H9 (cell line): ENCODE data around the gene RBFA. TPM values are rescaled to one million over a fixed set of nuclear protein-coding genes. Genes with fewer than 3 reads are reported as not detected.
A peak's percentile ranks its signal among the peaks of the same experiment; 100 is the strongest.

Experiments used
- DNase-seq: peaks from one replicate; pipeline ENCODE4 v3.0.0-alpha.2; 2017
- H2AFZ ChIP-seq: one replicate; pipeline ENCODE4 v1.6.1; 2013; ENCODE audit warnings: mild to moderate bottlenecking, low read length, control low read depth, moderate library complexity
- H2AK5ac ChIP-seq: 2 replicates; pipeline ENCODE4 v1.6.1; 2013; ENCODE audit warnings: low read length, control low read depth, mixed read lengths; ENCODE audit not compliant: insufficient read length
- H2BK120ac ChIP-seq: one replicate; pipeline ENCODE4 v1.6.1; 2013; ENCODE audit warnings: low read depth, mild to moderate bottlenecking, low read length, control low read depth, inconsistent platforms; ENCODE audit not compliant: poor library complexity, severe bottlenecking
- H2BK12ac ChIP-seq: 2 replicates; pipeline ENCODE4 v1.6.1; 2013; ENCODE audit warnings: low read length, control low read depth, mixed read lengths, low read depth; ENCODE audit not compliant: insufficient read length
- H2BK15ac ChIP-seq: 2 replicates; pipeline ENCODE4 v1.6.1; 2013; ENCODE audit warnings: low read depth, low read length, control low read depth
- H2BK20ac ChIP-seq: one replicate; pipeline ENCODE4 v1.6.1; 2013; ENCODE audit warnings: low read depth, mild to moderate bottlenecking, low read length, control low read depth, inconsistent platforms; ENCODE audit not compliant: poor library complexity, severe bottlenecking
- H2BK5ac ChIP-seq: 2 replicates; pipeline ENCODE4 v1.6.1; 2013; ENCODE audit warnings: low read length, control low read depth, mixed read lengths; ENCODE audit not compliant: insufficient read length
- H3K14ac ChIP-seq: 2 replicates; pipeline ENCODE4 v1.6.1; 2013; ENCODE audit warnings: low read length, control low read depth; ENCODE audit not compliant: insufficient read depth
- H3K18ac ChIP-seq: 2 replicates; pipeline ENCODE4 v1.6.1; 2013; ENCODE audit warnings: low read depth, mild to moderate bottlenecking, mixed read lengths, low read length, control low read depth; ENCODE audit not compliant: insufficient read length
- H3K23ac ChIP-seq: 2 replicates; pipeline ENCODE4 v1.6.1; 2013; ENCODE audit warnings: low read length, control low read depth, mixed read lengths, low read depth; ENCODE audit not compliant: insufficient read length
- H3K23me2 ChIP-seq: 2 replicates; pipeline ENCODE4 v1.6.1; 2013; ENCODE audit warnings: low read depth, mild to moderate bottlenecking, mixed read lengths, low read length, control low read depth; ENCODE audit not compliant: insufficient read length, poor library complexity, severe bottlenecking
- H3K27ac ChIP-seq: 2 replicates; pipeline ENCODE4 v1.5.1; 2013; ENCODE audit warnings: low read length, control low read depth, mixed read lengths, low read depth; ENCODE audit not compliant: insufficient read length
- H3K27me3 ChIP-seq: 2 replicates; pipeline ENCODE4 v1.6.1; 2013; ENCODE audit warnings: low read length, control low read depth, inconsistent platforms; ENCODE audit not compliant: insufficient read depth
- H3K4ac ChIP-seq: 2 replicates; pipeline ENCODE4 v1.6.1; 2013; ENCODE audit warnings: low read depth, mild to moderate bottlenecking, control low read depth, inconsistent platforms, low read length, moderate library complexity
- H3K4me1 ChIP-seq: 2 replicates; pipeline ENCODE4 v1.6.1; 2013; ENCODE audit warnings: low read length, control low read depth, inconsistent platforms; ENCODE audit not compliant: insufficient read depth
- H3K4me2 ChIP-seq: 2 replicates; pipeline ENCODE4 v1.6.1; 2013; ENCODE audit warnings: low read length, control low read depth, mixed read lengths; ENCODE audit not compliant: insufficient read length, insufficient read depth
- H3K56ac ChIP-seq: 2 replicates; pipeline ENCODE4 v1.6.1; 2013; ENCODE audit warnings: low read depth, mild to moderate bottlenecking, mixed read lengths, low read length, control low read depth; ENCODE audit not compliant: insufficient read length
- H3K79me1 ChIP-seq: 2 replicates; pipeline ENCODE4 v1.6.1; 2013; ENCODE audit warnings: low read depth, mild to moderate bottlenecking, moderate library complexity, low read length, control low read depth, inconsistent platforms; ENCODE audit not compliant: insufficient read depth, poor library complexity, severe bottlenecking
- H3K79me2 ChIP-seq: 2 replicates; pipeline ENCODE4 v1.6.1; 2013; ENCODE audit warnings: low read length, control low read depth, inconsistent platforms; ENCODE audit not compliant: insufficient read depth
- H3K9ac ChIP-seq: 2 replicates; pipeline ENCODE4 v1.6.1; 2013; ENCODE audit warnings: low read length, control low read depth, mixed read lengths; ENCODE audit not compliant: insufficient read length; ENCODE audit errors: extremely low read depth
- H3K9me3 ChIP-seq: one replicate; pipeline ENCODE4 v1.6.1; 2013; ENCODE audit warnings: low read depth, low read length, inconsistent platforms; ENCODE audit not compliant: control insufficient read depth
- H3T11ph ChIP-seq: one replicate; pipeline ENCODE4 v1.6.1; 2013; ENCODE audit warnings: mild to moderate bottlenecking, low read length, control low read depth, inconsistent platforms
- H4K20me1 ChIP-seq: one replicate; pipeline ENCODE4 v1.6.1; 2013; ENCODE audit not compliant: control insufficient read depth, insufficient read length, insufficient read depth
- H4K5ac ChIP-seq: 2 replicates; pipeline ENCODE4 v1.6.1; 2013; ENCODE audit warnings: low read depth, mild to moderate bottlenecking, mixed read lengths, low read length, control low read depth; ENCODE audit not compliant: insufficient read length
- H4K8ac ChIP-seq: replicated peaks from 2 replicates; pipeline ENCODE4 v1.6.1; 2013; ENCODE audit warnings: low read length, control low read depth, mixed read lengths, low read depth; ENCODE audit not compliant: insufficient read length
- H4K91ac ChIP-seq: 2 replicates; pipeline ENCODE4 v1.6.1; 2013; ENCODE audit warnings: low read depth, mild to moderate bottlenecking, moderate library complexity, mixed read lengths, low read length, control low read depth; ENCODE audit not compliant: insufficient read length
- H3K27ac Mint-ChIP-seq, 3 experiments: 2 replicates in 2 of 3; 3 replicates in 1 of 3; pipeline ENCODE4 v1.8.0; 2020 to 2021; ENCODE audit warnings: mixed read lengths in 3 of 3, mild to moderate bottlenecking in 1 of 3, moderate library complexity in 1 of 3
- H3K27me3 Mint-ChIP-seq: 2 replicates; pipeline ENCODE4 v1.8.0; 2021; ENCODE audit warnings: low read depth, mild to moderate bottlenecking, moderate library complexity, mixed read lengths
- H3K36me3 Mint-ChIP-seq, 3 experiments: 2 replicates in 2 of 3; 3 replicates in 1 of 3; pipeline ENCODE4 v1.8.0; 2020 to 2021; ENCODE audit warnings: low read depth in 3 of 3, mixed read lengths in 3 of 3; ENCODE audit not compliant: insufficient read depth in 1 of 3
- H3K4me1 Mint-ChIP-seq, 2 experiments: 2 replicates each; pipeline ENCODE4 v1.8.0; 2020; ENCODE audit warnings: mixed read lengths in 2 of 2
- H3K4me3 Mint-ChIP-seq, 2 experiments: 2 replicates in 1 of 2; 3 replicates in 1 of 2; pipeline ENCODE4 v1.8.0; 2020 to 2021; ENCODE audit warnings: mild to moderate bottlenecking in 2 of 2, mixed read lengths in 2 of 2, moderate library complexity in 1 of 2
- H3K9me3 Mint-ChIP-seq, 2 experiments: 2 replicates in 1 of 2; 3 replicates in 1 of 2; pipeline ENCODE4 v1.8.0; 2020; ENCODE audit warnings: mild to moderate bottlenecking in 2 of 2, mixed read lengths in 2 of 2, moderate library complexity in 1 of 2
- WGBS: extraction: QIAGEN DNeasy Blood & Tissue Kit; methylation state at CpG from one replicate; pipeline ENCODE4 v1.1.7; 2013; ENCODE audit warnings: missing lambda C conversion rate, low lambda C conversion rate, mixed read lengths; ENCODE audit not compliant: insufficient read length; ENCODE audit errors: extremely low coverage; 5-methylcytosine and 5-hydroxymethylcytosine counted together
- total RNA-seq: library from RNA; stranded (reverse); gene quantifications from 2 replicates; pipeline ENCODE4 v1.2.1, GENCODE V29; 2021
- TF ChIP-seq, protein P1 (sequence below): fragments of 200-600 bp; sonication (generic); conservative IDR thresholded peaks from 3 replicates; pipeline ENCODE4 v1.8.0; 2021; ENCODE audit warnings: antibody characterized with exemption, mild to moderate bottlenecking

Gene RBFA
- total RNA-seq, 1 experiment from 2014 or later, result 42.5 TPM

DNA sequence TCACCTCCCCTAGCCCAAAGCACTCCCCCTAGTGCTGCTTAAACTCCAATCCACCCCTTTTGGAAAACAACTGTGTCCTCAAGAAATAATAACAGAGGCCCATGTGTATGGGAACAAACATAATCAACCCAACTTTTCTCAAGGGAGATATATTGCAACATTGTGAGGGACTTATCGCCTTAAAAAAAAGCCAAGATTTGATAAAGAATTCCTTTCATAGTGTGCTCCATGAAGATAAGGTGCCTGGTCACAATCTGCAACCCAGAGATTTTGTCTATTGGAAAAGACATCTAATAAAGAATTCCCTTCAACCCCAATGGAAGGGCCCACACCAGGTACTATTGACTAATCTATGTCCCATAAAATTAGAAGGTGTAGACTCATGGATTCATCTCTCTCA, 4.5 kb upstream of the RBFA start:
- H4K8ac ChIP-seq, result no peak overlapping the region
- no peak overlapping the region for H3K4ac ChIP-seq
- H3K9me3 ChIP-seq, result peaks cover 6% of the 10 kb centered on the region
- H3K27ac ChIP-seq, result no peak overlapping the region
- TF ChIP-seq, protein P1, sequence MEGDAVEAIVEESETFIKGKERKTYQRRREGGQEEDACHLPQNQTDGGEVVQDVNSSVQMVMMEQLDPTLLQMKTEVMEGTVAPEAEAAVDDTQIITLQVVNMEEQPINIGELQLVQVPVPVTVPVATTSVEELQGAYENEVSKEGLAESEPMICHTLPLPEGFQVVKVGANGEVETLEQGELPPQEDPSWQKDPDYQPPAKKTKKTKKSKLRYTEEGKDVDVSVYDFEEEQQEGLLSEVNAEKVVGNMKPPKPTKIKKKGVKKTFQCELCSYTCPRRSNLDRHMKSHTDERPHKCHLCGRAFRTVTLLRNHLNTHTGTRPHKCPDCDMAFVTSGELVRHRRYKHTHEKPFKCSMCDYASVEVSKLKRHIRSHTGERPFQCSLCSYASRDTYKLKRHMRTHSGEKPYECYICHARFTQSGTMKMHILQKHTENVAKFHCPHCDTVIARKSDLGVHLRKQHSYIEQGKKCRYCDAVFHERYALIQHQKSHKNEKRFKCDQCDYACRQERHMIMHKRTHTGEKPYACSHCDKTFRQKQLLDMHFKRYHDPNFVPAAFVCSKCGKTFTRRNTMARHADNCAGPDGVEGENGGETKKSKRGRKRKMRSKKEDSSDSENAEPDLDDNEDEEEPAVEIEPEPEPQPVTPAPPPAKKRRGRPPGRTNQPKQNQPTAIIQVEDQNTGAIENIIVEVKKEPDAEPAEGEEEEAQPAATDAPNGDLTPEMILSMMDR, result peak; percentile 28; the same call in 2 of the 3 replicates
- H3T11ph ChIP-seq, result no peak overlapping the region
- no peak overlapping the region for H3K4me3 Mint-ChIP-seq
- H2BK20ac ChIP-seq, result no peak overlapping the region
- peaks cover 5 to 16% (median 14%) of the 10 kb centered on the region in 3 experiments for H3K36me3 Mint-ChIP-seq
- H4K5ac ChIP-seq, result no peak overlapping the region
- H3K79me1 ChIP-seq, result no peaks in the 10 kb centered on the region
- H3K27me3 ChIP-seq, result no peaks in the 10 kb centered on the region
- H3K23me2 ChIP-seq, result peaks cover 3% of the 10 kb centered on the region
- no peak overlapping the region for H2AFZ ChIP-seq
- H3K23ac ChIP-seq, result no peak overlapping the region
- peaks cover 17 to 26% of the 10 kb centered on the region in 2 experiments for H3K9me3 Mint-ChIP-seq
- no peak overlapping the region for H2BK120ac ChIP-seq
- no peak overlapping the region for H3K56ac ChIP-seq
- no peaks in the 10 kb centered on the region for H4K20me1 ChIP-seq
- H2BK15ac ChIP-seq, result no peak overlapping the region
- DNase-seq, result no peak
- H3K27ac Mint-ChIP-seq, result no peak overlapping the region
- H3K18ac ChIP-seq, result no peak overlapping the region
- no peak overlapping the region for H3K4me2 ChIP-seq
- H3K14ac ChIP-seq, result no peak overlapping the region
- H3K9ac ChIP-seq, result no peak overlapping the region
- peaks cover 4% of the 10 kb centered on the region for H3K27me3 Mint-ChIP-seq
- no peak overlapping the region for H2AK5ac ChIP-seq
- no peak overlapping the region for H2BK5ac ChIP-seq
- no peaks in the 10 kb centered on the region for H3K79me2 ChIP-seq
- H3K4me1 ChIP-seq, result no peaks in the 10 kb centered on the region; the same call in 1 of the 2 replicates
- H2BK12ac ChIP-seq, result no peak overlapping the region
- H4K91ac ChIP-seq, result no peak overlapping the region
- H3K4me1 Mint-ChIP-seq, result peaks cover 12 to 17% of the 10 kb centered on the region in 2 experiments
- no CpG with 5 or more reads among the region's 1 CpG for WGBS
